H1 (cell line): ENCODE data around the gene ERP29. TPM values are rescaled to one million over a fixed set of nuclear protein-coding genes. Genes with fewer than 3 reads are reported as not detected.

ENCODE experiments used
- CTCF ChIA-PET: fragments of 300-600 bp; sonication (Branson Sonifier 250); formaldehyde crosslinking; loops from one replicate; lab custom pipeline; 2021; ENCODE audit not compliant: partially characterized antibody; lab: Charles Lee
- POLR2A ChIA-PET: fragments of 300-600 bp; sonication (Branson Sonifier 250); formaldehyde crosslinking; loops from one replicate; lab custom pipeline; 2021; ENCODE audit warnings: inconsistent platforms; ENCODE audit not compliant: partially characterized antibody; lab: Charles Lee
- DNase-seq, 2 experiments: peaks; one replicate each; pipeline versions ENCODE4 v3.0.0 to v3.0.0-alpha.2; 2010 to 2022; ENCODE audit warnings: low spot score in 2 of 2, low read depth in 1 of 2, mixed read lengths in 1 of 2
- FAIRE-seq: peaks from 2 replicates; lab custom pipeline; 2011; peaks lifted over from hg19 to GRCh38; lab: Jason Lieb, UNC
- H2AFZ ChIP-seq: 2 replicates; pipeline ENCODE4 v1.8.1; 2012; ENCODE audit warnings: low read length, inconsistent platforms
- H2AK5ac ChIP-seq: 2 replicates; pipeline ENCODE4 v1.6.1; 2013; ENCODE audit warnings: low read depth, low read length
- H2BK120ac ChIP-seq: replicated peaks from 2 replicates; pipeline ENCODE3; 2013; ENCODE audit warnings: low read depth, low read length, inconsistent platforms
- H2BK12ac ChIP-seq: 2 replicates; pipeline ENCODE4 v1.6.1; 2013; ENCODE audit warnings: low read depth, low read length
- H2BK15ac ChIP-seq: 2 replicates; pipeline ENCODE4 v1.6.1; 2013; ENCODE audit warnings: low read length
- H2BK20ac ChIP-seq: 2 replicates; pipeline ENCODE4 v1.6.1; 2013; ENCODE audit warnings: low read length
- H2BK5ac ChIP-seq: 2 replicates; pipeline ENCODE4 v1.6.1; 2013; ENCODE audit warnings: low read depth, low read length
- H3K14ac ChIP-seq: 2 replicates; pipeline ENCODE4 v1.6.1; 2013; ENCODE audit warnings: inconsistent platforms; ENCODE audit not compliant: insufficient read length
- H3K18ac ChIP-seq: 2 replicates; pipeline ENCODE4 v1.6.1; 2013; ENCODE audit warnings: low read length; ENCODE audit errors: extremely low read depth
- H3K23ac ChIP-seq: 2 replicates; pipeline ENCODE4 v1.6.1; 2013; ENCODE audit warnings: inconsistent platforms; ENCODE audit not compliant: insufficient read length
- H3K23me2 ChIP-seq: 2 replicates; pipeline ENCODE4 v1.6.1; 2013; ENCODE audit warnings: low read depth, low read length
- H3K27ac ChIP-seq: 2 replicates; pipeline ENCODE4 v1.6.1; 2011; ENCODE audit warnings: low read depth, low read length, inconsistent platforms
- H3K27me3 ChIP-seq, 4 experiments: replicated peaks in 1 of 4; 1 replicate in 1 of 4; 2 replicates in 3 of 4; pipeline versions ENCODE4 v1.6.1 to v1.8.1; 2011 to 2013; ENCODE audit warnings: low read length in 3 of 4, mild to moderate bottlenecking in 3 of 4, inconsistent platforms in 2 of 4, mixed read lengths in 2 of 4, moderate library complexity in 1 of 4; ENCODE audit not compliant: control insufficient read depth in 3 of 4, insufficient read depth in 3 of 4; ENCODE audit errors: extremely low read depth in 1 of 4
- H3K36me3 ChIP-seq, 4 experiments: 2 replicates each; pipeline versions ENCODE4 v1.6.1 to v1.8.1; 2011 to 2013; ENCODE audit warnings: mild to moderate bottlenecking in 4 of 4, low read length in 3 of 4, moderate library complexity in 2 of 4, control low read depth in 1 of 4, inconsistent platforms in 1 of 4; ENCODE audit not compliant: insufficient read depth in 4 of 4, control insufficient read depth in 2 of 4
- H3K4ac ChIP-seq: replicated peaks from 2 replicates; pipeline ENCODE3; 2013; ENCODE audit warnings: low read length, low read depth, mixed read lengths, inconsistent platforms; ENCODE audit not compliant: insufficient read length
- H3K4me1 ChIP-seq, 4 experiments: replicated peaks in 1 of 4; 1 replicate in 1 of 4; 2 replicates in 3 of 4; pipeline versions ENCODE4 v1.6.1 to v1.8.1; 2011 to 2013; ENCODE audit warnings: low read length in 3 of 4, inconsistent platforms in 2 of 4, mixed read lengths in 1 of 4; ENCODE audit not compliant: insufficient read depth in 4 of 4, control insufficient read depth in 3 of 4
- H3K4me2 ChIP-seq, 2 experiments: 2 replicates each; pipeline versions ENCODE4 v1.6.1 to v1.8.1; 2011 to 2013; ENCODE audit warnings: low read depth in 2 of 2, low read length in 2 of 2, control low read depth in 1 of 2, inconsistent platforms in 1 of 2, mild to moderate bottlenecking in 1 of 2; ENCODE audit not compliant: insufficient read depth in 1 of 2
- H3K4me3 ChIP-seq, 4 experiments: fragments of 200-600, 300-600 bp in 1 of 4; sonication (generic), shearing (Covaris generic), sonication (Bioruptor Twin) in 1 of 4; 2 replicates each; pipeline versions ENCODE4 v1.5.1 to v1.8.1; 2011 to 2016; ENCODE audit warnings: low read length in 4 of 4, low read depth in 3 of 4, control low read depth in 2 of 4, inconsistent platforms in 2 of 4, mild to moderate bottlenecking in 2 of 4, mixed read lengths in 1 of 4, moderate library complexity in 1 of 4; ENCODE audit not compliant: insufficient read depth in 2 of 4; ENCODE audit errors: extremely low read depth in 1 of 4
- H3K56ac ChIP-seq: replicated peaks from 2 replicates; pipeline ENCODE3; 2013; ENCODE audit warnings: low read depth, mild to moderate bottlenecking, mixed read lengths, low read length, inconsistent platforms; ENCODE audit not compliant: insufficient read length
- H3K79me1 ChIP-seq: 2 replicates; pipeline ENCODE4 v1.6.1; 2013; ENCODE audit warnings: low read depth, low read length, control low read depth
- H3K79me2 ChIP-seq, 2 experiments: 2 replicates each; pipeline versions ENCODE4 v1.6.1 to v1.8.1; 2012 to 2013; ENCODE audit warnings: low read length in 2 of 2, mild to moderate bottlenecking in 2 of 2, inconsistent platforms in 1 of 2; ENCODE audit not compliant: insufficient read depth in 2 of 2, control insufficient read depth in 1 of 2
- H3K9ac ChIP-seq, 4 experiments: replicated peaks in 1 of 4; 1 replicate in 1 of 4; 2 replicates in 3 of 4; pipeline versions ENCODE4 v1.6.1 to v1.8.1; 2011 to 2013; ENCODE audit warnings: low read depth in 3 of 4, low read length in 3 of 4, control low read depth in 2 of 4, mild to moderate bottlenecking in 2 of 4, moderate library complexity in 2 of 4, inconsistent platforms in 1 of 4; ENCODE audit errors: extremely low read depth in 1 of 4
- H3K9me3 ChIP-seq, 2 experiments: 2 replicates each; pipeline versions ENCODE4 v1.6.1 to v1.8.1; 2012 to 2013; ENCODE audit warnings: mild to moderate bottlenecking in 2 of 2, moderate library complexity in 2 of 2, control low read depth in 1 of 2, inconsistent platforms in 1 of 2, low read depth in 1 of 2, low read length in 1 of 2, mixed read lengths in 1 of 2; ENCODE audit not compliant: insufficient read depth in 2 of 2
- H4K20me1 ChIP-seq, 2 experiments: replicated peaks in 1 of 2; 2 replicates each; pipeline versions ENCODE3 to v1.8.1; 2011 to 2013; ENCODE audit warnings: inconsistent platforms in 2 of 2, low read length in 2 of 2, mild to moderate bottlenecking in 1 of 2; ENCODE audit not compliant: insufficient read depth in 2 of 2, control insufficient read depth in 1 of 2
- H4K5ac ChIP-seq: 2 replicates; pipeline ENCODE4 v1.6.1; 2013; ENCODE audit warnings: low read length, low read depth, mixed read lengths, inconsistent platforms; ENCODE audit not compliant: insufficient read length
- H4K8ac ChIP-seq: 2 replicates; pipeline ENCODE4 v1.8.0; 2013; ENCODE audit warnings: mild to moderate bottlenecking, moderate library complexity, low read length, inconsistent platforms; ENCODE audit not compliant: insufficient read depth; ENCODE audit errors: extremely low read depth
- H4K91ac ChIP-seq: replicated peaks from 2 replicates; pipeline ENCODE3; 2013; ENCODE audit warnings: low read length, mixed read lengths, inconsistent platforms; ENCODE audit not compliant: insufficient read length
- JUN ChIP-seq: IDR thresholded peaks from 2 replicates; pipeline ENCODE4 v1.6.1; 2011; ENCODE audit warnings: low read depth, mild to moderate bottlenecking, improper control_type of control experiment, low read length
- SP4 ChIP-seq: IDR thresholded peaks from 2 replicates; pipeline ENCODE4 v1.6.1; 2012; ENCODE audit warnings: low read length, inconsistent platforms
- SRF ChIP-seq: IDR thresholded peaks from 2 replicates; pipeline ENCODE4 v1.6.1; 2011; ENCODE audit warnings: mild to moderate bottlenecking, low read depth, low read length, moderate library complexity
- polyA plus RNA-seq, 7 experiments: library from polyadenylated mRNA; depleted of rRNA in 3 of 7; stranded (reverse) in 5 of 7; unstranded in 2 of 7; fragments of >200 nt in 5 of 7; fragments of 200-250 nt in 2 of 7; gene quantifications; 1 replicate in 5 of 7; 2 replicates in 1 of 7; 4 replicates in 1 of 7; pipeline versions ENCODE4 v1.2.1 to v1.2.3, GENCODE V29; 2011 to 2013; ENCODE audit warnings: missing spikeins in 2 of 7, mixed read lengths in 2 of 7
- total RNA-seq: library from RNA; stranded (reverse); fragmentation: NEBNext Ultra II Directional; extraction: Animal tissue kit (Norgen Biotek cat#: 25700); gene quantifications from 2 replicates; pipeline ENCODE4 v1.2.1, GENCODE V29; 2021

Gene ERP29
- total and polyA plus RNA-seq, 2 of the 8 experiments (the other 6 are each of a cell fraction or from before 2014, with no cell fraction given), result 88.7 to 171 TPM

DNA sequence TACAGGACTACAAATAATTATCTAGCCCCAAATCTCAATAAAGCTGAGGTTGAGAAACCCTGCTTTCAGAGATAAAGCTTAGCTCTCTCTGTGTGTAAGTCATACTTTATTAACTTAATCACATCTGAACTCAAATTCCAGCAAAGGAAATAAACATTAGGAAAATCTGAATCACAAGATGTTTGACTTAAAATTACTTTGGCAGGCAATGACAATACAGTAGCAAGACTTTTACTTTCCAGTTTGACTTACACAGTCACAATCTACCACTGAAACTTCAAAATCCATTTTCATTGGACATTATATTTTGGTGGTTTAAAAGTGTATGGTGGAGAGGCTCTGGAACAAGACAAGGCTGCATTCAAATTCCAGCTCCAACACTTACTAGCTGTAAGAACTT is 11.7 kb upstream of the ERP29 start:
- H2BK15ac ChIP-seq, result no peak overlapping the region
- POLR2A ChIA-PET, result interaction anchor here (1.3 to 4.4 kb wide), 2 partner anchors 12 to 16 kb away, joined by 4 to 32 read pairs; partner anchors contain the start of genes ERP29 and TMEM116
- no peak overlapping the region for H2BK12ac ChIP-seq
- H3K14ac ChIP-seq, result no peak overlapping the region
- H3K18ac ChIP-seq, result no peak overlapping the region
- H4K8ac ChIP-seq, result no peak overlapping the region
- H2AFZ ChIP-seq, result no peak overlapping the region
- no peak overlapping the region for H2AK5ac ChIP-seq
- CTCF ChIA-PET, result interaction anchor here (0.9 to 1.7 kb wide), 4 partner anchors 10 to 189 kb away, joined by 4 to 5 read pairs (median 4); no protein-coding TSS in a partner anchor
- no peak overlapping the region for H3K56ac ChIP-seq
- no peak overlapping the region for H3K9ac ChIP-seq
- no peaks in the 10 kb centered on the region for H3K27me3 ChIP-seq
- H4K5ac ChIP-seq, result no peak overlapping the region
- no peaks in the 10 kb centered on the region for H3K4me1 ChIP-seq
- no peak overlapping the region for H3K4ac ChIP-seq
- no peaks in the 10 kb centered on the region for H3K79me1 ChIP-seq
- no peak overlapping the region for H4K91ac ChIP-seq
- DNase-seq (no peak), FAIRE-seq (no peak)
- no peaks in the 10 kb centered on the region for H3K36me3 ChIP-seq
- no peak overlapping the region for H3K27ac ChIP-seq
- no peak overlapping the region for H2BK20ac ChIP-seq
- no peaks in the 10 kb centered on the region for H3K79me2 ChIP-seq
- H3K23me2 ChIP-seq, result no peaks in the 10 kb centered on the region
- H3K4me3 ChIP-seq, result no peak overlapping the region
- no peaks in the 10 kb centered on the region for H3K9me3 ChIP-seq
- H2BK120ac ChIP-seq, result no peak overlapping the region
- H4K20me1 ChIP-seq, result no peaks in the 10 kb centered on the region
- H3K4me2 ChIP-seq, result no peak overlapping the region
- no peak overlapping the region for H3K23ac ChIP-seq
- no peak overlapping the region for H2BK5ac ChIP-seq
- TF ChIP-seq SRF (no peak), JUN (no peak), SP4 (no peak)
